Cardiac atrium fibroblast (primary cell): ENCODE results near the gene ARGFX. TPM values are rescaled to one million over a fixed set of nuclear protein-coding genes. Genes with fewer than 3 reads are reported as not detected.

ENCODE experiments used
- total RNA-seq: library from RNA; depleted of rRNA; stranded (reverse); fragments of >200 nt; gene quantifications from 2 replicates; pipeline ENCODE4 v1.2.3, GENCODE V29; 2015

Gene ARGFX
- total RNA-seq: not detected in 2 replicates

GRCh38 chr3:121567649-121568048, at the start of gene ARGFX:
TSS of gene ARGFX (plus strand) at chr3:121567949. CDS start at chr3:121570714, 2,765 bp downstream.

GRCh38 chr3:121545574-121546455, 21.9 kb upstream of the ARGFX start, which contains the start of gene POLQ:
TSS of gene POLQ (minus strand) at chr3:121545988. CDS start at chr3:121545877, 111 bp downstream.

GRCh38 chr3:121592856-121593702, 25.3 kb downstream of the ARGFX start, which contains the start of gene FBXO40:
TSS of gene FBXO40 (plus strand) at chr3:121593379. CDS start at chr3:121620576, 27,197 bp downstream.

Other genes starting within 250 kb of the ARGFX start
- gene POLQ, start 22.0 kb upstream of the ARGFX start, total RNA-seq: 0.36 and 0.97 TPM in 2 replicates
- not detected in 2 replicates for gene FBXO40, start 25.4 kb downstream of the ARGFX start, total RNA-seq
- gene HCLS1, start 93.0 kb downstream of the ARGFX start, total RNA-seq: 2.3 and 5.0 TPM in 2 replicates
- gene GOLGB1, start 181.8 kb downstream of the ARGFX start, total RNA-seq: 28.3 and 28.4 TPM in 2 replicates